Skeletal muscle satellite cell (primary cell): Measurements from ENCODE around the gene SH2D2A.
"Not testable (repeated sequence)": the region's sequence is repeated elsewhere in the genome, so short reads cannot be mapped to it uniquely, and the experiment has no call there.

Experiments
- H3K27me3 ChIP-seq: 2 replicates; pipeline ENCODE4 v1.7.0; 2013; ENCODE audit warnings: low read length; ENCODE audit not compliant: control insufficient read depth, insufficient read depth
- H3K36me3 ChIP-seq: 2 replicates; pipeline ENCODE4 v1.7.0; 2013; ENCODE audit warnings: mild to moderate bottlenecking, control low read depth, low read length; ENCODE audit not compliant: insufficient read depth
- H3K4me1 ChIP-seq: 2 replicates; pipeline ENCODE4 v1.7.0; 2013; ENCODE audit warnings: low read length; ENCODE audit not compliant: control insufficient read depth, insufficient read depth
- H3K4me2 ChIP-seq: 2 replicates; pipeline ENCODE4 v1.7.0; 2013; ENCODE audit warnings: mild to moderate bottlenecking, low read length
- H3K4me3 ChIP-seq: 2 replicates; pipeline ENCODE4 v1.7.0; 2013; ENCODE audit warnings: low read length
- H3K9ac ChIP-seq: 2 replicates; pipeline ENCODE4 v1.7.0; 2013; ENCODE audit warnings: mild to moderate bottlenecking, low read depth, low read length, moderate library complexity
- H3K9me3 ChIP-seq: replicated peaks from 2 replicates; pipeline ENCODE4 v1.7.0; 2013; ENCODE audit warnings: mild to moderate bottlenecking, control low read depth, low read length

The SH2D2A gene

DNA sequence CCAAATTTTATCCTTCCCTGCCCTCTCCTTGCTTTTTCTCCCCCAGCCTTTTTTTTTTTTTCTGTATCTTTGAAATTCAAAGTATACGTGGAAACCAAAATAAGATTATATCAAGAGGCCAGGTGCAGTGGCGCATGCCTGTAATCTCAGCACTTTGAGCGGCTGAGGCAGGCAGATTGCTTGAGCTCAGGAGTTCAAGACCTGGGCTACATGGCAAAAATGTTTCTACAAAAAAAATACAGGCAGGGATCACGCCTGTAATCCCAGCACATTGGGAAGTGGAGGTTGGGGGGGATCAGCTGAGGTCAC is 55.9 kb downstream of the SH2D2A start:
- no peak overlapping the region for H3K4me2 ChIP-seq
- H3K36me3 ChIP-seq: no peaks in the 10 kb centered on the region
- H3K4me3 ChIP-seq: no peak overlapping the region
- no peak overlapping the region for H3K9ac ChIP-seq
- no peaks in the 10 kb centered on the region for H3K27me3 ChIP-seq
- H3K9me3 ChIP-seq: no peaks in the 10 kb centered on the region
- peaks cover 2% of the 10 kb centered on the region for H3K4me1 ChIP-seq

DNA sequence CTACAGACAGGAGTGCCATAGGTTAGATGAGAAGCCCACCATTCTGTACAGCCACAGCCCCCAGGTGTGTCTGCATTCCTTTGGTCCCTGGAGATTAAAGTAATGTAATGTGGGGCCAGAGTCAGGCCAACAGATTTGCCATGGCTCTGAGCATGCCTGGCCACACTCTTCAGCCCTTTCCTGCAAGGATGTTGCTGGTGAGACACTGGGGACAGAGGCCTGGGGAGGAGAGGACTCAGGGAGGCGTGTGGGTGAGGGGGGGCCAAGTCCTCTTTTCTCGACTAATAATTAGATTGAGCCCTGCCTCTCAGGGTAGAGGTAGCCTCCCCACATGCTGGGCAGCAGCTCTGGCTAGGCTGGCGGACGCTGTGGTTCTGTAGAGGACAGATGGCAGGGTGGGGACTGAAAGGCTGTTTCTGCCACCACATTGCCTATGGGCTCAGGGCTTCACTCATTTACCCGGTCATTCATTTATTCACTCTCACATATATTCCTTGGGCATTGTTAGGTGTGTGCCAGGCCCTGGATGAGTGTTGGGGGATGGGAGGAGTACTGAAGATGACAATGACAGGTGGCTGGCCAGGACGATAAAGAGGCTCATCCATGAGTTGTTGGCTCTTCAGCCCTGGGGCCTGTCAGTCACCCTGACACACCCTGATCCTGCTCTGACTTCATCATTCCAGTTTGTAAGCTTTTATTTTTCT is 56.4 kb downstream of the SH2D2A start:
- Histone ChIP-seq H3K4me2 (no peak overlapping the region), H3K4me3 (no peak overlapping the region), H3K36me3 (no peaks in the 10 kb centered on the region)

DNA sequence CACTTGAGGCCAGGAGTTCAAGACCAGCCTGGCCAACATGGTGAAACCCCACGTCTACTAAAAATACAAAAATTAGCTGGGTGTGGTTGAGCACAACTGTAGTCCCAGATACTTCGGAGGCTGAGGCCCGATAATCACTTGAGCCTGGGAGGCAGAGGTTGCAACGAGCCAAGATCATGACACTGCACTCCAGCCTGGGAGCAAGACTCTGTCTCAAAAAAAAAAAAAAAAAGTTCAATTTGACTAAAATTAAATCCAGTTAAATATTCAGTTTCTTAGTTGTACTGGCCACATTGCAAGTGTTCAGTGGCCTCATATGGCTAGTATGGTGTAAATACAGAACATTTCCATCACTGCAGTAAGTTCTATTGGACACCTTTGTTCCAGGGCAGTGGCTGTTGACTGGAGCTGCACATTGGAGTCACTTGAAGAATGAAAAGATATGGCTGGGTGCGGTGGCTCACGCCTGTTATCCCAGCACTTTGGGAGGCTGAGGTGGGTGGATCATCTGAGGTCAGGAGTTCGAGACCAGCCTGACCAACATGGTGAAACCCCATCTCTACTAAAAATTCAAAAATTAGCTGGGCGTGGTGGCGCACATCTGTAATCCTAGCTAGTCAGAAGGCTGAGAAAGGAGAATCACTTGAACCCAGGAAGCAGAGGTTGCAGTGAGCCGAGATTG is 58.9 kb downstream of the SH2D2A start:
- H3K9me3 ChIP-seq, H3K4me2 ChIP-seq, H3K4me3 ChIP-seq, H3K4me1 ChIP-seq, H3K9ac ChIP-seq, H3K27me3 ChIP-seq, H3K36me3 ChIP-seq: not testable (repeated sequence)

More for the DNA sequence above, 56.4 kb downstream of the SH2D2A start:
- Histone ChIP-seq H3K9ac (no peak overlapping the region), H3K9me3 (no peaks in the 10 kb centered on the region), H3K4me1 (no peaks in the 10 kb centered on the region), H3K27me3 (no peaks in the 10 kb centered on the region)

DNA sequence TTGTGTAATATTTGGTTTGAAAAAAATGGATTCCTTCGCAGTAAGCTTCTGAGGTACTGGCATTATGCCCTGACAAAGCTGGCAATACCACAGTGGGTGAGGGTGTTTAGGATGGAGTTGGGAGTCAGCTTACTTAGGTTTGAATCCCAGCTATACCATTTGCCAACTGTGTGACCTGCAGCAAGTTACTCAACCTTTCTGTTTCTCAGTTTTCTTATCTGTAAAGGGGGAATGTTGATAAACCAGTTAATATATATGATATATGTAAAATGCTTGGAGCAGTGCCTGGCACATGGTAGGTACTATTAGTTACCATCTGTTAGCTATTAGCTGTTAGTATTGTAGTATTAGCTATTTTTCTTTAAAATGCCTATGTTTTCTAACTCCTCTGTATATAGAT is 60.3 kb downstream of the SH2D2A start:
- Histone ChIP-seq H3K36me3 (no peaks in the 10 kb centered on the region), H3K9ac (no peak overlapping the region), H3K4me2 (no peak overlapping the region), H3K4me3 (no peak overlapping the region), H3K27me3 (no peaks in the 10 kb centered on the region), H3K4me1 (peaks cover 10% of the 10 kb centered on the region), H3K9me3 (no peaks in the 10 kb centered on the region)
